Ishikawa (cell line): Measurements from ENCODE around the gene PLXDC2.

Experiments used
- CEBPB ChIP-seq: IDR thresholded peaks from 2 replicates; pipeline ENCODE4 v1.6.1; 2012
- CREB1 ChIP-seq: IDR thresholded peaks from 2 replicates; pipeline ENCODE4 v1.6.1; 2012; ENCODE audit warnings: low read depth
- EGR1 ChIP-seq: IDR thresholded peaks from 2 replicates; pipeline ENCODE4 v1.6.1; 2012
- EP300 ChIP-seq: IDR thresholded peaks from 2 replicates; pipeline ENCODE4 v1.6.1; 2012; ENCODE audit warnings: borderline replicate concordance
- FOXM1 ChIP-seq: IDR thresholded peaks from 2 replicates; pipeline ENCODE4 v1.6.1; 2012; ENCODE audit warnings: low read depth, borderline replicate concordance
- MAX ChIP-seq: IDR thresholded peaks from 2 replicates; pipeline ENCODE4 v1.6.1; 2012
- NFIC ChIP-seq: IDR thresholded peaks from 2 replicates; pipeline ENCODE4 v1.6.1; 2012
- RAD21 ChIP-seq: IDR thresholded peaks from 2 replicates; pipeline ENCODE4 v1.6.1; 2012; ENCODE audit warnings: low read depth
- REST ChIP-seq: IDR thresholded peaks from 2 replicates; pipeline ENCODE4 v1.6.1; 2012; ENCODE audit warnings: low read depth, mild to moderate bottlenecking
- TAF1 ChIP-seq: IDR thresholded peaks from 2 replicates; pipeline ENCODE4 v1.6.1; 2012; ENCODE audit warnings: low read depth, mild to moderate bottlenecking
- TCF12 ChIP-seq: IDR thresholded peaks from 2 replicates; pipeline ENCODE4 v1.6.1; 2012; ENCODE audit warnings: low read depth
- TEAD4 ChIP-seq: IDR thresholded peaks from 2 replicates; pipeline ENCODE4 v1.6.1; 2012
- USF1 ChIP-seq: IDR thresholded peaks from 2 replicates; pipeline ENCODE4 v1.6.1; 2012
- YY1 ChIP-seq: IDR thresholded peaks from 2 replicates; pipeline ENCODE4 v1.6.1; 2012; ENCODE audit warnings: low read depth
- ZBTB7A ChIP-seq: IDR thresholded peaks from 2 replicates; pipeline ENCODE4 v1.6.1; 2012; ENCODE audit warnings: low read depth

PLXDC2 gene

GRCh38 chr10:20221356-20221755, 405.1 kb downstream of the PLXDC2 start:
- TF ChIP-seq USF1 (no peak), TAF1 (no peak), FOXM1 (no peak), CEBPB (no peak), REST (no peak), MAX (no peak), ZBTB7A (no peak), NFIC (no peak), EP300 (no peak), TEAD4 (no peak), CREB1 (no peak), YY1 (no peak), TCF12 (no peak), RAD21 (no peak), EGR1 (no peak)

- TF ChIP-seq TEAD4 (no peak), TCF12 (no peak), MAX (no peak), USF1 (no peak), CEBPB (no peak)
Measured at GRCh38 chr10:20228729-20229128, 412.5 kb downstream of the PLXDC2 start.

- TF ChIP-seq EP300, result no peak
- no peak for TF ChIP-seq TCF12
- TF ChIP-seq NFIC, result no peak
- TF ChIP-seq MAX, result no peak
- no peak for TF ChIP-seq REST
- TF ChIP-seq ZBTB7A, result no peak
- TF ChIP-seq TEAD4, result no peak
- no peak for TF ChIP-seq YY1
- TF ChIP-seq USF1, result no peak
- no peak for TF ChIP-seq CEBPB
- no peak for TF ChIP-seq TAF1
- TF ChIP-seq CREB1, result no peak
- TF ChIP-seq EGR1, result no peak
- no peak for TF ChIP-seq FOXM1
- no peak for TF ChIP-seq RAD21
Measured at GRCh38 chr10:20232079-20232705, 416.0 kb downstream of the PLXDC2 start.

GRCh38 chr10:20233423-20233822, 417.2 kb downstream of the PLXDC2 start:
- TF ChIP-seq CEBPB (no peak), REST (no peak), CREB1 (no peak), TAF1 (no peak), FOXM1 (no peak), EP300 (no peak), YY1 (no peak), RAD21 (no peak), TEAD4 (no peak), MAX (no peak), TCF12 (no peak), EGR1 (no peak), NFIC (no peak), ZBTB7A (no peak)
